ENCODE results near the gene THSD4. TPM values are rescaled to one million over a fixed set of nuclear protein-coding genes. Genes with fewer than 3 reads are reported as not detected.

Gene THSD4
- total and polyA plus RNA-seq, 2 experiments from 2014 or later, result 5.1 to 25.5 TPM

DNA sequence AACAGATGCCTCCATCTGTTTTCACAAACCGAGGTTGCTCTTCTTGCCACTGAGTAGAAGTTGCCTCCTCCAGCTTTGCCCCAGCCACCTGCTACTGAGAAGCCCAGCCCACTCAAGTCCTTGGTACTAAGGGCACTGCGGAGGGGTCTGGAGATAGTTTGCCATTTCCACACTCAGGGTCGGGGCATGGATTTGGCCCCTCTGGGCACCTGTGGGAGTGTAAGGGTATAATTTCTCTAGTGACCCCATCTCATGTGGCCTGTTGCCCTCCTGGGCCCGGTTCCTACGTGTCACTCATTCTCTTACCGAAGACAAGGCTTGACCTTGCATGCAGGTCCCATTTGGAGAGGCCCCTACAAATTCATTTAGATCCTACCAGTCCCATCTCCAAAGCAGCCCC is 79.0 kb downstream of the THSD4 start:
- H3K27ac ChIP-seq, result no peak overlapping the region

DNA sequence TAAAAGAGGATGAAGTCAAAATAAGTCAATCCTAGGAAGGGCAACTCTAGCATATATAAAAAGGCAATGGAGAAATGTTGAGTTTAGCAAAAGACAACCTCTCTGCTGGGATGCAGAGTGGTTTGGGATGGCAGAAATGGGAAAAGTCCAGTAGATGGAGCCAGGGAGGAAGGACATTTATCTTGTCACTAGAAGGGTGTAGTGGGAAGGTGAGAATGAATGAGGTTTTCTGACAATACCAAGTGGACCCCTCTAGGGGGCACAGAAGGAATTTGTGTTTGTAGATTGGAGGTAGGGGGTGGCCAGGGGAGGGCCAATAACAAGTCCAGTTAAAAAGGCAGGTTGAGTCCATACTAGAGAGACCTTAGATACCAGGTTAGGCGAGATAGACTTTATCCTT is 80.0 kb downstream of the THSD4 start:
- peak in 1 of 2 donors; percentile 16 for DNase-seq (ENCODE audit: low read depth in 1 of 2, low spot score in 1 of 2)
- no peak overlapping the region for H3K27ac ChIP-seq
- H3K4me1 ChIP-seq (ENCODE audit: low read depth), result peaks cover 7% of the 10 kb centered on the region
- H3K36me3 ChIP-seq, result no peaks in the 10 kb centered on the region
- TF ChIP-seq, protein P1, sequence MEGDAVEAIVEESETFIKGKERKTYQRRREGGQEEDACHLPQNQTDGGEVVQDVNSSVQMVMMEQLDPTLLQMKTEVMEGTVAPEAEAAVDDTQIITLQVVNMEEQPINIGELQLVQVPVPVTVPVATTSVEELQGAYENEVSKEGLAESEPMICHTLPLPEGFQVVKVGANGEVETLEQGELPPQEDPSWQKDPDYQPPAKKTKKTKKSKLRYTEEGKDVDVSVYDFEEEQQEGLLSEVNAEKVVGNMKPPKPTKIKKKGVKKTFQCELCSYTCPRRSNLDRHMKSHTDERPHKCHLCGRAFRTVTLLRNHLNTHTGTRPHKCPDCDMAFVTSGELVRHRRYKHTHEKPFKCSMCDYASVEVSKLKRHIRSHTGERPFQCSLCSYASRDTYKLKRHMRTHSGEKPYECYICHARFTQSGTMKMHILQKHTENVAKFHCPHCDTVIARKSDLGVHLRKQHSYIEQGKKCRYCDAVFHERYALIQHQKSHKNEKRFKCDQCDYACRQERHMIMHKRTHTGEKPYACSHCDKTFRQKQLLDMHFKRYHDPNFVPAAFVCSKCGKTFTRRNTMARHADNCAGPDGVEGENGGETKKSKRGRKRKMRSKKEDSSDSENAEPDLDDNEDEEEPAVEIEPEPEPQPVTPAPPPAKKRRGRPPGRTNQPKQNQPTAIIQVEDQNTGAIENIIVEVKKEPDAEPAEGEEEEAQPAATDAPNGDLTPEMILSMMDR (IDR thresholded peaks at IDR 0.05; ENCODE audit: low read depth, low read length), result peak; percentile 26
- H3K9me3 ChIP-seq (ENCODE audit: low read depth), result no peaks in the 10 kb centered on the region
- no peaks in the 10 kb centered on the region for H3K27me3 ChIP-seq
- no peak overlapping the region for H3K4me3 ChIP-seq

More for the DNA sequence above, 79.0 kb downstream of the THSD4 start:
- H3K27me3 ChIP-seq, result no peaks in the 10 kb centered on the region
- peaks cover 7% of the 10 kb centered on the region for H3K4me1 ChIP-seq (ENCODE audit: low read depth)
- DNase-seq (ENCODE audit: low read depth in 1 of 2, low spot score in 1 of 2), result no peak
- no peaks in the 10 kb centered on the region for H3K36me3 ChIP-seq
- H3K9me3 ChIP-seq (ENCODE audit: low read depth), result no peaks in the 10 kb centered on the region
- no peak overlapping the region for H3K4me3 ChIP-seq
- TF ChIP-seq, protein P1 (IDR thresholded peaks at IDR 0.05; ENCODE audit: low read depth, low read length), result no peak

DNA sequence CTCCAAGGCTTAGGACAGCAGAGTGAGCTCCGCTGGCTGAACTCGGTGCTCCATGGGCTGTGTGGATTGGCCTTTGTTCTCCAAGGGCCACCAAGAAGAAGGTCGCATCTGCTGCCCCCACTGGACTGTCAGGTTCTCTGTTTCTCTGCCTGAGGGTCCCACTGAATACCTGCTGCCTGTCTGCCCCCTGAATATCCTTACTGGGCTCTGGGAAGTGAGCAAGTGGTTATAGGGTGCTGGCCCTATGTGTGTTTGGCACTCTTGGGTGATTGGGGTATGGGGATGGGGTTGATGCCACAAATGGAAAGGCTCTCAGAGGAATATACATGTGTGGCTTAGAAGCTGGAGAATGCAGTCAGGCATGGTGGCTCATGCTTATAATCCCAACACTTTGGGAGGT is 82.3 kb downstream of the THSD4 start:
- H3K27me3 ChIP-seq, result no peaks in the 10 kb centered on the region
- H3K36me3 ChIP-seq, result no peaks in the 10 kb centered on the region
- no peak for DNase-seq (ENCODE audit: low read depth in 1 of 2, low spot score in 1 of 2)
- peaks cover 17% of the 10 kb centered on the region for H3K4me1 ChIP-seq (ENCODE audit: low read depth)
- TF ChIP-seq, protein P1 (IDR thresholded peaks at IDR 0.05; ENCODE audit: low read depth, low read length), result no peak
- H3K4me3 ChIP-seq, result no peak overlapping the region
- no peak overlapping the region for H3K27ac ChIP-seq
- no peaks in the 10 kb centered on the region for H3K9me3 ChIP-seq (ENCODE audit: low read depth)

DNA sequence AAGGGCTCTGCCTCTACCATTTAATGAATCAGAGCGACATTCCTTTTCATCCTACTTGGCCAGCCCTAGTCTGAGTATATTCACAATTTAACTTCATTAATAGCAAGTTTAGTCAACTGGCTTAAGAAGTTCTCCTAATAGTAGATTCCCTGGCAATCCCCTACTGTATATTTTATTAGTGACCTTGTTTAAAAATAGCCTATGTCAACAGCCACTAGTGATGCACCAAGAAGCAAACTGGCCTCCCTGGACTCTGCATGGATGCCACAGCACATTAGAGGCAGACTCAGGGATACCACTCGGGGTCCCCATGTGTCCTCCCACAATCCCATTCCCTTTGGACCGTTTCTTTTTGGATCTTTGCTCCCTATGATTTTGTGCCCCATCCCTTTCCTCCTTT is 83.6 kb downstream of the THSD4 start:
- H3K36me3 ChIP-seq, result no peaks in the 10 kb centered on the region
- H3K9me3 ChIP-seq (ENCODE audit: low read depth), result no peaks in the 10 kb centered on the region
- peaks cover 17% of the 10 kb centered on the region for H3K4me1 ChIP-seq (ENCODE audit: low read depth)
- TF ChIP-seq, protein P1 (IDR thresholded peaks at IDR 0.05; ENCODE audit: low read depth, low read length), result no peak
- H3K27me3 ChIP-seq, result no peaks in the 10 kb centered on the region
- H3K4me3 ChIP-seq, result no peak overlapping the region
- DNase-seq (ENCODE audit: low read depth in 1 of 2, low spot score in 1 of 2), result peak in 1 of 2 donors; percentile 21
- peak overlapping the region; percentile 20 for H3K27ac ChIP-seq

DNA sequence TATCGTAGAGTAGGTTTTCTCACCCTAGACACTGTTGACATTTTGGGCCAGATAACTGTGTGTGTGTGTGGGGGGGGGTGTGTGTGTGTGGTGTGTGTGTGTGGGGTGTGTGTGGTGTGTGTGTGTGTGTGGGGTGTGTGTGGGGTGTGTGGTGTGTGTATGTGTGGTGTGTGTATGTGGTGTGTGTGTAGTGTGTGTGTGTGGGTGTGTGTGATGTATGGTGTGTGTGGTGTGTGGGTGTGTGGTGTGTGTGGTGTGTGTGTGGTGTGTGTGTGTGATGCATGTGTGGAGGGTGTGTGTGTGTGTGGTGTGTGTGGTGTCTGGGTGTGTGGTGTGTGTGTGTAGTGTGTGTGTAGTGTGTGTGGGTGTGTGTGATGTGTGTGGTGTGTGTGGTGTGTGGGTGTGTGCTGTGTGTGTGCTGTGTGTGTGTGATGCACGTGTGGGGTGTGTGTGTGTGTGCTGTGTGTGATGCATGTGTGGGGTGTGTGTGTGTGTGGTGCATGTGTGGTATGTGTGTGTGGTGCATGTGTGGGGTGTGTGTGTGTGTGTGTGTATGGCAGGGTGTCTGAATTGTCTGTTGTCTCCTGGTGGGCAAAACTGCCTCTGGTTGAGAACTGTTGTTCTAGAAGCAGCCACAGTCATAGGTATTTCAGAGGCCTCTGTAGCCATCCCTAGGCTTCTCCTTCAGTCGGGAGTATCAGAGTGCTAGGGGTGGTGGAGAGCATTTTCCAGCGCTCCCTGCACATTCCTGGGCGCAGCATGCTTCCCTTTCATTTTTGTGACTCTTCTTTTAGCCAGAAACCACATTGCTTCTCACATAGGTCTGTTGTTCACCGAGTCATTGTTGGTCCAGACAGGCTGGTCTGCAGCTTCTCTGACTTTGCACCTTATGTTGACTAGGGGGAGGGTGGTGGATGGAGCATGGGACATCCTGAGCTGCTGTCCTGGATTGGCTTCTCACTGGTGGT is 84.4 kb downstream of the THSD4 start:
- Histone ChIP-seq H3K4me1 (ENCODE audit: low read depth) (peaks cover 17% of the 10 kb centered on the region), H3K27me3 (no peaks in the 10 kb centered on the region), H3K36me3 (no peaks in the 10 kb centered on the region), H3K4me3 (no peak overlapping the region), H3K9me3 (ENCODE audit: low read depth) (no peaks in the 10 kb centered on the region), H3K27ac (peak overlapping the region; percentile 20)
- TF ChIP-seq, protein P1 (IDR thresholded peaks at IDR 0.05; ENCODE audit: low read depth, low read length), result no peak
- no peak for DNase-seq (ENCODE audit: low read depth in 1 of 2, low spot score in 1 of 2)

All from cardiac muscle cell (in vitro differentiated cells and primary cell).